T-cell (primary cell): ENCODE results near the gene SPRING1. TPM values are rescaled to one million over a fixed set of nuclear protein-coding genes. Genes with fewer than 3 reads are reported as not detected.

Source experiments
- ATAC-seq, 4 experiments: fragments of 200-7000 bp in 3 of 4; fragments of 150-1000 bp in 1 of 4; cut with Tn5 transposase; replicated peaks in 1 of 4; 1 replicate in 3 of 4; 2 replicates in 1 of 4; pipeline ENCODE4 v1.10.0; 2021; ENCODE audit warnings: moderate library complexity in 3 of 4, mild to moderate bottlenecking in 2 of 4, moderate number of reproducible peaks in 1 of 4
- CTCF ChIA-PET, 2 donors: fragments of 300-600 bp; sonication (Branson Sonifier 250); formaldehyde crosslinking; loops; one replicate each; lab custom pipeline; 2022; ENCODE audit warnings: antibody characterized with exemption in 2 of 2; lab: Charles Lee
- POLR2A ChIA-PET, 2 donors: fragments of 300-600 bp; sonication (Branson Sonifier 250); formaldehyde crosslinking; loops; one replicate each; lab custom pipeline; 2022; ENCODE audit warnings: antibody characterized with exemption in 2 of 2; lab: Charles Lee
- DNase-seq, 35 experiments: peaks; one replicate each; pipeline versions ENCODE4 v3.0.0 to v3.0.0-alpha.2; 2013 to 2023
- H3K27ac ChIP-seq: one replicate; pipeline ENCODE4 v1.5.1; 2013; ENCODE audit warnings: low read length
- H3K27me3 ChIP-seq, 2 experiments: replicated peaks in 1 of 2; 1 replicate in 1 of 2; 2 replicates in 1 of 2; pipeline versions ENCODE4 v1.6.1 to v1.7.0; 2013; ENCODE audit warnings: low read length in 1 of 2, mixed read lengths in 1 of 2; ENCODE audit not compliant: control insufficient read depth in 2 of 2, insufficient read depth in 2 of 2; ENCODE audit errors: extremely low read depth in 1 of 2
- H3K36me3 ChIP-seq, 2 donors: 1 replicate in 1 of 2; 2 replicates in 1 of 2; pipeline versions ENCODE4 v1.6.1 to v1.7.0; 2013; ENCODE audit warnings: low read length in 1 of 2; ENCODE audit not compliant: control insufficient read depth in 2 of 2, insufficient read depth in 1 of 2; ENCODE audit errors: extremely low read depth in 1 of 2
- H3K4me1 ChIP-seq, 2 experiments: 1 replicate in 1 of 2; 2 replicates in 1 of 2; pipeline versions ENCODE4 v1.6.1 to v1.7.0; 2013; ENCODE audit warnings: low read length in 2 of 2, mixed read lengths in 1 of 2; ENCODE audit not compliant: insufficient read depth in 2 of 2, control insufficient read depth in 1 of 2; ENCODE audit errors: extremely low read depth in 1 of 2
- H3K4me3 ChIP-seq, 2 donors: 1 replicate in 1 of 2; 2 replicates in 1 of 2; pipeline versions ENCODE4 v1.5.1 to v1.7.0; 2013; ENCODE audit warnings: mild to moderate bottlenecking in 2 of 2, low read length in 1 of 2, moderate library complexity in 1 of 2; ENCODE audit not compliant: control insufficient read depth in 1 of 2; ENCODE audit errors: extremely low read depth in 1 of 2
- H3K9me3 ChIP-seq: 2 replicates; pipeline ENCODE4 v1.7.0; 2013
- H3K27ac Mint-ChIP-seq, 2 donors: one replicate each; pipeline ENCODE4 v1.8.0; 2020 to 2021; ENCODE audit warnings: mild to moderate bottlenecking in 2 of 2, mixed read lengths in 2 of 2
- H3K27me3 Mint-ChIP-seq, 2 donors: one replicate each; pipeline ENCODE4 v1.8.0; 2021 to 2022; ENCODE audit warnings: mixed read lengths in 2 of 2
- H3K36me3 Mint-ChIP-seq: one replicate; pipeline ENCODE4 v1.8.0; 2021; ENCODE audit warnings: mixed read lengths
- H3K4me1 Mint-ChIP-seq, 3 donors: one replicate each; pipeline ENCODE4 v1.8.0; 2020 to 2022; ENCODE audit warnings: mixed read lengths in 3 of 3, mild to moderate bottlenecking in 1 of 3
- H3K4me3 Mint-ChIP-seq, 3 donors: one replicate each; pipeline ENCODE4 v1.8.0; 2020 to 2022; ENCODE audit warnings: mild to moderate bottlenecking in 3 of 3, mixed read lengths in 3 of 3, moderate library complexity in 3 of 3
- H3K9me3 Mint-ChIP-seq, 3 donors: one replicate each; pipeline ENCODE4 v1.8.0; 2020 to 2022; ENCODE audit warnings: mixed read lengths in 3 of 3
- WGBS: methylation state at CpG from one replicate; pipeline ENCODE4 v1.1.5; 2013; ENCODE audit warnings: missing lambda C conversion rate; ENCODE audit not compliant: insufficient coverage; 5-methylcytosine and 5-hydroxymethylcytosine counted together
- total RNA-seq, 35 experiments: library from RNA in 6 of 35; stranded (reverse) in 6 of 35; fragments of 120-200 nt in 1 of 35; gene quantifications; one replicate each; pipeline versions ENCODE4 v1.2.1 to v1.2.4 and lab custom pipeline; 2013 to 2026

The SPRING1 gene
- total RNA-seq, 5 donors from 2014 or later (not counting 1 experiment from before 2014, with no cell fraction given): 15.0 to 31.7 (median 30.9) TPM

DNA sequence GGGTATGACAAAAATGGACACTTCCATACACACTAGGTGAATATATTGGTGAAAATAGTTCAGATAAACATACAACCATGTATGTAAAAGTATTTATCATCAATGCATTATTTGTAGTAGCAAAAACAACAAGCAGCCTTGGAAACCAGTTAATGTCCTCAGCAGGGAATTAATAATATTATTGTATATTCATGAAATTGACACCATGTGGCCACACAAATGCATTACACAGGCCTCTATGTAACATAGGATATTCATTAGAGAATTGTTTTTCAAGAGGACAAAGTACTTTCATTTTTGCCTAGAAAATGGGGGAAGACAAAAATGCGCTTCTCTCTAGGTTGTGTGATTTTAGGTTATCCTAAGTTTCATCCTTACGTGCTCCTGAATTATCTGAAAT, 24.3 kb downstream of the SPRING1 start:
- Mint-ChIP-seq H3K27me3 (peaks cover 0 to 3% of the 10 kb centered on the region in 2 donors), H3K27ac (peak overlapping the region in 1 of 2 donors; percentile 62), H3K9me3 (no peaks in the 10 kb centered on the region), H3K4me3 (no peak overlapping the region), H3K4me1 (peaks cover 8 to 9% (median 9%) of the 10 kb centered on the region in 3 donors), H3K36me3 (peaks cover 27% of the 10 kb centered on the region)
- Histone ChIP-seq H3K36me3 (peaks cover 10 to 33% of the 10 kb centered on the region in 2 donors), H3K27ac (no peak overlapping the region), H3K4me3 (no peak overlapping the region), H3K4me1 (peaks cover 0 to 10% of the 10 kb centered on the region in 2 experiments), H3K9me3 (no peaks in the 10 kb centered on the region), H3K27me3 (peaks cover 0 to 5% of the 10 kb centered on the region in 2 experiments)
- DNase-seq: no peak
- ChIA-PET CTCF (no interaction called here), POLR2A (no interaction called here)
- WGBS: 100% methylated on average over 1 of the region's 2 CpGs
- ATAC-seq: no peak

DNA sequence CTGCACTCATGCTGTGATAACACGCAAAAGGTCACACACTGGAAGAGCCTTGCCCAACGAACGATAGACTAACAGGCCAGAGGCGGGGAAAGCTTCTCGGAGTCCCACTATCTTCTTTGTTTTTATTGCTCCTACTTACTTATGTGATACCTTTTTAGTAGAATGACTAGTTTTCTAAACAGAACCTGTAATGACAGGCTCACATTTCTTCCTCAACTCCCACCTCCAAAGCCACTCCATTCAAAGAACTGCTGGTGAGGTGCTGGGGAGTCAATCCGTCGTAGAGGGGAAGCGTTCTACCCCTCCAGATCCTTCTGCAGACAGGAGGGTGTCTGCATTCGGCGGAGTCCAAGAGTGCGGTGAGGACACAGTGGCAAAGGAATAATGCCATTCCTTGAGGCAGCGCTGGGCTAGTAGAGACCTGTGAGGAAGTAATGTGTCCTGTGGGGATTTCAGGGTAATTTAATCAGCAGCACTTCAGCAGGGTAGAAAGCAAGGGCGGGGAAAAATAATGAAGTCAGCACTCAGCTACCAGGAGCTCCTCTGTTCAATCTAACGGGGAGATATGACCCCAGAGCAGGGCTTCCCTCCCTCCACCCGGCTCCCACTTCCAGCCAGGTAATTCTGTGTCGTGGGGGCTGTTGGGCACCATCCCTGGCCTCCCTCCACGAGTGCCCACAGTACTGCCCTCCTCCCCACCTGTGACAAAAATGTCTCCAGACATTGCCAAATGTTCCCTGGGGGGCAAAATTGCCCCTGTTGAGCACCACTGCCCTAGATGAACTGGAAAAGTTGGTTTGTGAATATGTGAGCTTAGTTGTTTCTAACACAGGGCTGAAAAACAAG, 25.2 kb downstream of the SPRING1 start:
- Mint-ChIP-seq H3K27me3 (peaks cover 0 to 3% of the 10 kb centered on the region in 2 donors), H3K4me1 (peaks cover 10 to 12% (median 11%) of the 10 kb centered on the region in 3 donors), H3K9me3 (no peaks in the 10 kb centered on the region), H3K4me3 (no peak overlapping the region), H3K27ac (no peak overlapping the region), H3K36me3 (peaks cover 23% of the 10 kb centered on the region)
- Histone ChIP-seq H3K4me1 (peaks cover 0 to 13% of the 10 kb centered on the region in 2 experiments), H3K27ac (no peak overlapping the region), H3K36me3 (peaks cover 8 to 25% of the 10 kb centered on the region in 2 donors), H3K4me3 (no peak overlapping the region), H3K27me3 (peaks cover 0 to 8% of the 10 kb centered on the region in 2 experiments), H3K9me3 (no peaks in the 10 kb centered on the region)
- 95% methylated on average over 4 of the region's 17 CpGs for WGBS
- ATAC-seq: no peak
- POLR2A ChIA-PET: no interaction called here
- CTCF ChIA-PET: interaction anchor here (0.6 kb wide), 2 partner anchors 111 to 154 kb away, joined by 3 to 5 read pairs; no protein-coding TSS in a partner anchor
- DNase-seq: no peak

DNA sequence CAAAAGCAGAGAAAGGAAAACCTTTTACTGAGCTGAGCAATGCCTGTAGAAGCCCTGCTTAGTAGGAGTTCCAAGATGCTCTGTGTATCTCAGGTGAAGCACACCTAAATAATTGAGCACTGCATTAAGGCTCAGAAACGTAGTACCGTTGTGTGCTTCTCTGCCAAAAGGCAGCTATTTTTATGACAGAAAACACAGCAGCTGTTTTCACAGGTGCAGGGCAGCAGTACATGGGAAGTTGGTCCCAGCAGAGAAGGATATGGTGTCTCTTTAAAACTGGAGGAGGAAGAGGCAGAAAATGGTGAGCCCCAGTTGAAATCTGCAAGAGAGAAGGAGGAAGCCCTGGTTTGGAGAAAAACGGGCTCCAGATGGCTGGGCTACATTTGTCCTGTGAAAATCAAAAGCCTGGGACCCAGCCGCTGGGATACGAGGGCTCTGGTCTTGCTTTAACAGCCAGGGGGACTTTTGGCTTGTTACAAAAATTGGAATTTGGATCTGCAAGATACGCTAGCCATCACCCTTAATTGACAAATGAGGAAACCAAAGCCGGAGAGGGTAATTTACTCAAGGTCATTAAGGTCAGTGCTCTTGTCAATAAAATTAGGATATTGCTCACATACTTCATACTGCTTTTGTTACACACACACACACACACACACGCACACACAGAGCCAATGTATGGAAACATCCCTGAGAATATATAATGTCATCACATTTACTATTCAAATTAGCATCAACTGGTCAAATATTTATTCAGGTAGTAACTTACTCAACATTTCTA, 27.3 kb downstream of the SPRING1 start:
- Histone ChIP-seq H3K27me3 (peaks cover 0 to 8% of the 10 kb centered on the region in 2 experiments), H3K4me3 (no peak overlapping the region), H3K9me3 (no peaks in the 10 kb centered on the region), H3K27ac (no peak overlapping the region), H3K36me3 (peaks cover 2 to 6% of the 10 kb centered on the region in 2 donors), H3K4me1 (peaks cover 0 to 13% of the 10 kb centered on the region in 2 experiments)
- DNase-seq (no peak), ATAC-seq (no peak)
- Mint-ChIP-seq H3K27me3 (peaks cover 0 to 3% of the 10 kb centered on the region in 2 donors), H3K36me3 (peaks cover 3% of the 10 kb centered on the region), H3K4me1 (peaks cover 10 to 12% (median 11%) of the 10 kb centered on the region in 3 donors), H3K4me3 (no peak overlapping the region), H3K9me3 (no peaks in the 10 kb centered on the region), H3K27ac (no peak overlapping the region)
- POLR2A ChIA-PET: no interaction called here
- 45% methylated on average over 7 of the region's 8 CpGs for WGBS
- CTCF ChIA-PET: interaction anchor here (0.6 to 2.6 kb wide), 3 partner anchors 12 to 713 kb away, joined by 4 to 12 read pairs (median 4); no protein-coding TSS in a partner anchor

DNA sequence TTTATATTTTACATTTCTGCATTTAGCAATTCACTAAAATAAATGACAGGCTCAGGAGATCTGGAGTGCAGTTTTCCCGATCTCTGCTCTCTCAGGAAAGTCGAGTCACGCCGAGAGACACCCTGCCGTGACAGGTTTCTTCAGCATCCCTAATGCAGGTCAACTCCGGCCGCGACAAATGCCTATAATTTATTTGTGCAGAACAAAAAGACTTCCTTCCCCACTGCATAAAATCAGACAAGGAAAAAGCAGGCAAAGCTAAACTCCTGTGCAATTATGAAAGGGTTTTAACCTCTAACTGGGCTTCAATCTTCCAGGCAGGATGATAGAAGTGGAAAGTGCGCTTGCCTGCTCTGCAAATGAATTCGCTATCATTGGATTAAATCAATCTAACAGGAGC, 28.1 kb downstream of the SPRING1 start:
- CTCF ChIA-PET: interaction anchor here (0.6 to 2.6 kb wide), 17 partner anchors 9 to 792 kb away, joined by 3 to 16 read pairs (median 4); no protein-coding TSS in a partner anchor
- H3K4me1 Mint-ChIP-seq: peaks cover 10 to 12% (median 11%) of the 10 kb centered on the region in 3 donors
- no peak overlapping the region for H3K27ac Mint-ChIP-seq
- no peak overlapping the region for H3K27ac ChIP-seq
- DNase-seq (no peak), ATAC-seq (no peak)
- no peaks in the 10 kb centered on the region for H3K9me3 ChIP-seq
- POLR2A ChIA-PET: no interaction called here
- peaks cover 2% of the 10 kb centered on the region for H3K36me3 Mint-ChIP-seq
- peaks cover 0 to 8% of the 10 kb centered on the region in 2 experiments for H3K27me3 ChIP-seq
- peaks cover 0 to 2% of the 10 kb centered on the region in 2 donors for H3K36me3 ChIP-seq
- H3K27me3 Mint-ChIP-seq: peaks cover 0 to 3% of the 10 kb centered on the region in 2 donors
- H3K4me1 ChIP-seq: peaks cover 0 to 13% of the 10 kb centered on the region in 2 experiments
- no peak overlapping the region for H3K4me3 Mint-ChIP-seq
- H3K4me3 ChIP-seq: no peak overlapping the region
- H3K9me3 Mint-ChIP-seq: no peaks in the 10 kb centered on the region
- 64% methylated on average over 5 of the region's 10 CpGs for WGBS

DNA sequence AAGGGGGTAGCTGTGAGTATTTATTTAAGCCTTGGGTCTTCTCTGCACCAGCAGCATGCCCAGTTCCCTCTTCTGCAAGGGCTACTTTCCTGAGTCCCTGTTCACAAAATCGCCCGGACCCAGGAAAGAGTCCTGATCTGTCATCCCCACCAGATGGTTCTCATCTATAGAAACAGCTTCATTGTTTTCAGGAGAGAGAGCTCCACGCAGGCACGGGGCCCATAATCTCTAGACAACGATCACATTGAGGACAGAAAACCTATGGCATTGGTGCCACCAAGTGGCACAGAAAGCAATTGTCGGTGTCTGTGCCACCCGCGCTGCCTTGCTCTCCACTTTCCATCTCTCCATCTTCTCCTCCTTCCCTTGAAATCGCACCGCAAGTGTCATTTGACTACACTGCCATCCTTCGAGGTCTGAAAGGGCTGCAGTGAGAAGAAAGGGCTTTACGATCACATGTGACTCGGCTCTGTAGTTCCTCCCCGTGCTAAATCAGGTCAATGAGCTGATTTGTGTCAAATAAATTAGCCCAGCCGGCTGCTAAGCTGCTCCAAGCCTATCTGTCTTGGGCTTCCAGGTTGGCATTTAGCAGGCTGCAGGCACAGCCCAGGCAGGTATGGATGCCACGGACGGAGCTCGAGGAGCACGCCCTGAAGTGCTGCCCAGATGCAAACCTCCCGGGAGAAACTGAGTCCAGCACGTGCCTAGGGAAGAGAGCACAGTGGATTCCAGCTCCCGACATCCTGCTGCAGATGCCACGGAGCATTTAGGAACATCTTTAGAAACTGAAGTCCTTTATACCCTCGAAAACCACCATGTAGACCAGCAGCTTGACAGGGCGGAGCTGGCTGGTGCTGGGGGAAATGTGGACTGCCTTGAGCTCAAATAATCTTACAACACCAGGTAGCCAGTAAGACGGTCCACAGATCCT, 28.8 kb downstream of the SPRING1 start:
- DNase-seq (peak in 34 of 35 experiments; percentile 13 to 70 (median 41)), ATAC-seq (peak; percentile 82 to 90 (median 88))
- peaks cover 0 to 1% of the 10 kb centered on the region in 2 donors for H3K36me3 ChIP-seq
- 22% methylated on average over 20 of the region's 26 CpGs for WGBS
- H3K4me1 Mint-ChIP-seq: peaks cover 10 to 12% (median 11%) of the 10 kb centered on the region in 3 donors
- peaks cover 0 to 13% of the 10 kb centered on the region in 2 experiments for H3K4me1 ChIP-seq
- POLR2A ChIA-PET: no interaction called here
- H3K4me3 ChIP-seq: no peak overlapping the region
- CTCF ChIA-PET: interaction anchor here (0.6 to 2.6 kb wide), 26 partner anchors 10 to 791 kb away, joined by 3 to 16 read pairs (median 3); no protein-coding TSS in a partner anchor
- H3K9me3 Mint-ChIP-seq: no peaks in the 10 kb centered on the region
- no peak overlapping the region for H3K27ac Mint-ChIP-seq
- peak overlapping the region in 2 of 3 donors; percentile 54 to 60 for H3K4me3 Mint-ChIP-seq
- no peaks in the 10 kb centered on the region for H3K9me3 ChIP-seq
- peaks cover 0 to 5% of the 10 kb centered on the region in 2 donors for H3K27me3 Mint-ChIP-seq
- H3K27me3 ChIP-seq: peaks cover 0 to 8% of the 10 kb centered on the region in 2 experiments
- H3K27ac ChIP-seq: no peak overlapping the region
- H3K36me3 Mint-ChIP-seq: peaks cover 2% of the 10 kb centered on the region
